ENCODE data around the gene HPCAL4. TPM values are rescaled to one million over a fixed set of nuclear protein-coding genes. Genes with fewer than 3 reads are reported as not detected.

The HPCAL4 gene
- 0.21 to 0.34 TPM (median 0.26 TPM) in 5 replicates for total RNA-seq (2022; extraction: Qiagen RNA extraction)

DNA sequence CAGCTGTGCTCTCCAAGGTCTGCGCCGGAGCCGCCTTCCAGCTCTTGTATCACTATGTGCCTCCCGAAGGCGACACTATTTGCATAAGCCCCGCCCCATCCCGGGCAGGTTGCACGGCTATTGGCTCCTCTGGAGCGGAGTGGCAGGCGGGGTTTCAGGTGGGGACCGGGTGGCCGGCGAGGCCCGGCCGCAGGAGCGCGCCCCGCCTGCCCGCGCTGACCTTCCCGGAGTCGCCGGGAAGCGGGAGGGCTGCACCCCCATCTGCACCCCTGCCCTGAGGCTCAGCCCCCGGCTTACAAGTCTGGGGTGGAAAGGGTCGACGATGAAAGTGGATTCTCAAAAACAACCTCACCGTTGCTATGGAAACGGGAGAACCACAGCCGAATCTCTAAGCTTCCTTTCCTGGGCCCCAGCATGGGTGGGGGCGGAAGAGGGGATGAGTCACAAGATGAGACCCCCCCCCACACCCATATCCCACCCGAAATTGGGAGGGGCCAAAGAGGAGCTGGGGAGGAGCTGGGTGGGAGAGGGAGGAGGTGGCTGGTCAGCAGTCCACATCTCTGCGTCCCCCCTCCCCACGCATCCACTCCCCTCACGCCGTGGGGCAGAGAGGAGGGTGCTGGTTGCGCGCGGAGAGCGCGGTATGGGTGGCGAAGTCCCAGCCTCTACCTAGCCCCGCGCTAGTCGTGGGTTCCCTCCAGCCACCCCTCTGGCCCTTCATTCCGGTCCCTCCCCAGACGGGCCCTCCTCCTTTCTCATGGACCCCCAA is at the start of gene HPCAL4:
TSS of gene HPCAL4 (minus strand) at position 51 of the 769 bp plus-strand sequence. CDS start 6,830 bp downstream, outside the sequence.

DNA sequence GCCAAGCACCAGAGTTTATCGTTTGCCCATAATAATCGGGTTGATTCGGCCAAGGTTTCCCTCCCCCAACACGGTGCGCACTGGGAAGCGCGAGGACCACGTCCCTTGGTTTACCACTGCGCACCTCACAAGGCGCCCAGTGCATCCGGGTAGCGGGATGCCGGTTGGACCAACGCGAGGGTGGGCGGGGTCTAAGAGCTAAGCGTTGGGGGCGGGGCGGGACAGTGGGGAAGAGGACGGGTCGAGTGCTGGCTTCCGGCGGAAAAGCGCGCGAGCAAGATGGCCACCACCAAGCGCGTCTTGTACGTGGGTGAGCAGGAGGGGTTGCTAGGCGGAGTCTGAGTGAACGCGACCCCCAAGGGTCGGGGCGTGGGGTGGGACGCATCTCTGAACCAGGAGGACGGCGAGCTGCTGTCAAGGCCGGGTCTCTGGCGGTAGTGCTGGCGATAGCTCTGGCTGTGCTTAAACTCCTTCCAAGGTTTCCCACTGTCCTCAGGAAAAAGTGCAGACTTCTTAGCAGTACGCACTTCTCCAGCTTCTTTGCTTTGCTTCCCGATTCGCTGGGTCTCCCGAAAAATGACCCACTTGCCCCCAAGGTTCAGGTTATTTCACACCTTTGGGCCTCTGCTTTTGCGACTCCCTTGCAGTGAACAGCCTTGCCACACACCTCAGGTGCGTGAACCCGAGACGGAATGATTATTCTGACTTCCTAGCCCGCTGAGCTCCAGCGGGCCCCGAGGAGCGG is 47.6 kb upstream of the HPCAL4 start, which contains the start of gene PPIE:
TSS of gene PPIE (plus strand) at position 261 of the 745 bp plus-strand sequence. CDS start at position 280, 19 bp downstream.

DNA sequence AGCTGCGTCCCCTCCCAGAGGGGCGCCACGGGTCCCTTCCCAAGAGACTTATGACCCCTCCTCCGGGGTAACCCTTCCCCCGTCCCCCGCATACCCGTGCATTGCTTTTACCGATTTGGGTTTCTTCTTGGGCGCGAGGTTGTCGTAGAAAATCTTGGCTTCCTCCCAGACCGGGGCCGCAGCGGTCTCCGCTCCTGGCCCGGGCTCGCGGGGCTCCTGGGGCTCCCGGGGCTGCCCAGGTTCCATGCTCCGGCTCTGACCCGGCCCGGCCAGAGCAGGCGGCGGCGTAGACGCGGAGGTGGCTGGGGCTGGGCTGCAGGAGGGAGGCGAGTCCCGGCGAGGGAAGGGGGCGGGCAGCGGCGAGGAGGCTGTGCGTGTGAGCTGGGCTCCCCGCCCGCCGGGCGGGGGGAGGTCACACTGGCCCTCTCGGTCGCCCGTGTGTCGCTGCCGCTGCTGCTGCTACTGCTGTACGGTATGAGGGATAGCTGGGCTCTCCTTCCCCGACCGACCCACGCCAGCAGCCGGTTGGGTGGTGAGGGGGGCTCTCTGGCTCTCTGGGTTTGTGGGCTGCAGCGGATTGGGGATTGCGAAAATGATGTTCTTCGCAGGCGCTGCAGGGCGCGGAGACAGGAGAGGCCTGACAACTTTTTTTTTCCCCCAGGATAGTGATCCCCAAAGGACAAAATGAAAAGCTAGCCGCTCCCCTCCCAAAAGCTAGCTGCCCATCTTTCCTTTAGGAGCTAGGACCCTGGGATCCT is 19.3 kb downstream of the HPCAL4 start, which contains the start of gene NT5C1A:
TSS of gene NT5C1A (minus strand) at position 315 of the 758 bp plus-strand sequence. CDS start at position 246, 69 bp downstream.

DNA sequence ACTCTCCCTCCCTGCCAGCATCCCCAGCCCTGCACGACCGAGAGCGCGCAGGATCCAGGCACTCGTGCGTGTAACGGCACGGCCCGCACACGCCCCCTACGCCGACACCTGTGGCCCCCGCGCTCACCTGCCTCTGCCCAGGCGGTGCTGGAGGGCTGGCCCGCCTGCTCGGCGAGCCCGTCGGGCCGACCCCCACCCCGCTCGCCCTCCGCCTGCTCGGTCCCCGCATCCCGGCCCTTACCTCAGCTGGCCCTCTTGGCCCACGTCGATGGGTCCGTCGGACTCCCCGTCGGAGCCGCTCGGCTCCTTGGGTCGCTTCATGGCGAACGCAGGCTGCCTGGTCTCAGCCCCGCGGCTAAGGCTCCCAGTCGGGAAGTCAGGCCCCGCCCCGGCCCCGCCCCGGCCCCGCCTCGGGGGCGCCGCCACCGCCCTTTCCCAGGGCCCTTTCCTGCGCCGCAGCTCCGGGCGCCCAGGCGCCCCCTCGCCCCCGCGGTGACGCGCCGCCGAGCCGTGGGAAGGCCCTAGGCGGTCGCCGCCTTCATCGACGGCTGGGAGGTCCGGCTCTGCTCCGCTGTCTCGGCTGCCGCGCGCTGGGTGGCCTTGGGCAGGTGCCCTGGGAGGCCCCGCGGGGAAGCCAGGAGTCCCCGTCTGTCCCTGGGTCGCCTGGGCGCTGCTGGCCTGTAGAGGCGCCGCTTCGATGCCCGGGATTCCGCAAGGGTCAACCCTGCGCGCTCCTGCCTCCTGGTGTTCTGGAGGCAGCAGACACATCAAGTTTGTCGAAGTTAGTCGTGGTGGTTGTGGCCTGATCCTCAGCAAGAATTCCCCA is 51.7 kb downstream of the HPCAL4 start, which contains the start of gene HEYL:
TSS of gene HEYL (minus strand) at position 339 of the 826 bp plus-strand sequence. CDS start at position 321, 18 bp downstream.

Other genes with a start within 250 kb of the HPCAL4 start
- 0.08 to 0.20 TPM (median 0.11 TPM) in 5 replicates for gene BMP8A, start 199.8 kb downstream of the HPCAL4 start, total RNA-seq (2022; extraction: Qiagen RNA extraction)
- 114 to 158 TPM (median 120 TPM) in 5 replicates for gene PABPC4, start 114.6 kb downstream of the HPCAL4 start, total RNA-seq (2022; extraction: Qiagen RNA extraction)
- 2.8 to 4.0 TPM (median 3.6 TPM) in 5 replicates for gene HEYL, start 51.8 kb downstream of the HPCAL4 start, total RNA-seq (2022; extraction: Qiagen RNA extraction)
- gene NT5C1A, start 19.3 kb downstream of the HPCAL4 start, total RNA-seq (2022; extraction: Qiagen RNA extraction) = not detected in 5 replicates
- gene PPIE, start 47.4 kb upstream of the HPCAL4 start, total RNA-seq (2022; extraction: Qiagen RNA extraction) = 36.5 to 39.9 TPM (median 36.8 TPM) in 5 replicates
- 0.39 to 0.72 TPM (median 0.62 TPM) in 5 replicates for gene OXCT2, start 79.9 kb upstream of the HPCAL4 start, total RNA-seq (2022; extraction: Qiagen RNA extraction)
- gene BMP8B, start 97.4 kb upstream of the HPCAL4 start, total RNA-seq (2022; extraction: Qiagen RNA extraction) = 4.2 to 5.9 TPM (median 5.2 TPM) in 5 replicates
- gene TRIT1, start 192.1 kb upstream of the HPCAL4 start, total RNA-seq (2022; extraction: Qiagen RNA extraction) = 14.9 to 16.1 TPM (median 15.5 TPM) in 5 replicates
- gene MYCL, start 210.5 kb upstream of the HPCAL4 start, total RNA-seq (2022; extraction: Qiagen RNA extraction) = 1.1 to 1.9 TPM (median 1.6 TPM) in 5 replicates

Measured in A549 treated with dexamethasone at 1 μM for 4 hours (cell line).